GM04503 (cell line): ENCODE results near the gene PHOX2B.
"Not testable (repeated sequence)": the region's sequence is repeated elsewhere in the genome, so short reads cannot be mapped to it uniquely, and the experiment has no call there.

ENCODE experiments used
- DNase-seq: peaks from one replicate; pipeline ENCODE4 v3.0.0-alpha.2; 2012; ENCODE audit warnings: low read depth

PHOX2B gene

GRCh38 chr4:41712425-41712824 is 36.1 kb downstream of the PHOX2B start:
- no peak for DNase-seq

- DNase-seq: not testable (repeated sequence)
Observed at GRCh38 chr4:41711654-41712053, 36.9 kb downstream of the PHOX2B start.

GRCh38 chr4:41709844-41710481 is 38.6 kb downstream of the PHOX2B start:
- no peak for DNase-seq

GRCh38 chr4:41703785-41704184 is 44.7 kb downstream of the PHOX2B start:
- DNase-seq: no peak

GRCh38 chr4:41702770-41703169 is 45.8 kb downstream of the PHOX2B start:
- DNase-seq: no peak

- DNase-seq: no peak
Observed at GRCh38 chr4:41701983-41702382, 46.5 kb downstream of the PHOX2B start.

- no peak for DNase-seq
Observed at GRCh38 chr4:41696763-41697162, 51.8 kb downstream of the PHOX2B start.

GRCh38 chr4:41696131-41696530 is 52.4 kb downstream of the PHOX2B start:
- no peak for DNase-seq
